HG02798 (cell line): ENCODE measurements around the gene BOK.
"Not testable (repeated sequence)": the region's sequence is repeated elsewhere in the genome, so short reads cannot be mapped to it uniquely, and the experiment has no call there.

Experiments
- ATAC-seq: cut with Tn5 transposase; IDR thresholded peaks from one replicate; pipeline ENCODE4 v1.9.1; 2021; ENCODE audit warnings: mild to moderate bottlenecking; ENCODE audit not compliant: unreplicated experiment, poor library complexity

BOK gene

GRCh38 chr2:241554610-241555322, 3.8 kb upstream of the BOK start:
- no peak for ATAC-seq

DNA sequence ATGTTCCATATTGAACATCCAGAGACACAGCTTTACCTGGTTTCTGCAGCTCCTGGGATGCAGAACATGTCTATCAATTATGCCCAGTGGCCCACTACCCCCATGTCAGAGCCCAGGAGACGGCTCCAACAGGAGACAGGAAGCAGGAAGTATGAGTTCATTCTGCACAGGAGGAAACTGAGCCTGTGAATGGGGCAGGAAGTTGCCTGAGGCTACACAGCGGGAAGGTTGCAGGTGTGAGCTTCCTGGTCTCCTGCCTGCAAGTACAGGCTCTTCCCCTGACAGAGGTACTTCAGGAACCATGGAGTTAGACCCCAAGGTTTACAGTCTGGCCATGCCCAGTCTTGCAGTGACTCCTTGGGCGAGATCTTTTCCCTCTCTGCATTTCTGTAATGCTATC, 2.8 kb upstream of the BOK start:
- no peak for ATAC-seq

DNA sequence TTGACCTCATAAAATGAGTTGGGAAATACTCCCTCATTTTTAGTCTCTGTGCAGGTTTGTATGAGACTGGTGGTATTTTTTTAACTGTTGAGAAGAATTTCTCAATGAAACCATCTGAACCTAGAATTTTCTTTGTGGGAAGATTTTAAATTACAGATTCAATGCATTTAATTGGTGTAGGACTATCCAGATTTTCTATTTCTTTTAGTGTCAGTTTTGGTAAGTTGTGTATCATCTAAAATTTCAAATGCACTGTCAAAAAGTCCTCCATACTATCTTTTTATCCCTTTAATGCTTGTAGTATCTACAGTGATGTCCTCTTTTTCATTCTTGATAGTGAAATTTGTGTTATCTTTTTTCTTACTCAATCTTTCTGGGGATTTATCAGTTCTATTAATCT, 1.8 kb upstream of the BOK start:
- ATAC-seq: no peak

GRCh38 chr2:241559323-241560161, 997 bp downstream of the BOK start:
- no peak for ATAC-seq

GRCh38 chr2:241560162-241560882, 1.8 kb downstream of the BOK start:
- no peak for ATAC-seq

DNA sequence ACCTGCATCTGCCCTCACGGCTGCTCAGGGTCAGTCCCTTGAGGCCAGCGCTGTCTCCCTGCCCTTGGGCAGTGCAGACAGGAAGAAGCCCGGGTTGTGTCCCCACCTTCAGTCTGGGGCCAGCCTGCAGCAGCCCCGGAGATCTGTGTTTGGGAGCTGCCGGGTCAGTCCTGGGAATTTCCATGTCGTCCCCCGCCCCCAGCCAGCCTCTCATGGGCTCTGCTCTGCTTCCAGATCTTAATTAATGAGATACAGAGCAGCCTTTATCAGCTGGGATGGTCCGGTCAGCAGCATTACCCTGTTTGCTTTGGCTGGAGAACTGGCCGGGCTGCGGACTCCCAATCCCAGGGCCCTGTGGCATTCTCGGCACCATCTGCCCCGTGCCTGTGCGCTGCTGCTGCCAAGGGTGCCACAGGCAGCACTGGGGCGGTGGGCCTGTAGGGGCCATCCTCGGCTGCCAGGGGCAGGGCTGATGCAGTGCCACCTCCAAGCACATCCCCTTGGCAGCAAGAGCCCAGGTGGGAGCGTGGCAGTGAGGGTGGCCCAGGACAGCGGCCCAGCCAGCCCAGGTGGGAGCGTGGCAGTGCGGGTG, 2.4 kb downstream of the BOK start:
- ATAC-seq: no peak

- no peak for ATAC-seq
These were observed 3.3 kb downstream of the BOK start for GRCh38 chr2:241561832-241562231.

DNA sequence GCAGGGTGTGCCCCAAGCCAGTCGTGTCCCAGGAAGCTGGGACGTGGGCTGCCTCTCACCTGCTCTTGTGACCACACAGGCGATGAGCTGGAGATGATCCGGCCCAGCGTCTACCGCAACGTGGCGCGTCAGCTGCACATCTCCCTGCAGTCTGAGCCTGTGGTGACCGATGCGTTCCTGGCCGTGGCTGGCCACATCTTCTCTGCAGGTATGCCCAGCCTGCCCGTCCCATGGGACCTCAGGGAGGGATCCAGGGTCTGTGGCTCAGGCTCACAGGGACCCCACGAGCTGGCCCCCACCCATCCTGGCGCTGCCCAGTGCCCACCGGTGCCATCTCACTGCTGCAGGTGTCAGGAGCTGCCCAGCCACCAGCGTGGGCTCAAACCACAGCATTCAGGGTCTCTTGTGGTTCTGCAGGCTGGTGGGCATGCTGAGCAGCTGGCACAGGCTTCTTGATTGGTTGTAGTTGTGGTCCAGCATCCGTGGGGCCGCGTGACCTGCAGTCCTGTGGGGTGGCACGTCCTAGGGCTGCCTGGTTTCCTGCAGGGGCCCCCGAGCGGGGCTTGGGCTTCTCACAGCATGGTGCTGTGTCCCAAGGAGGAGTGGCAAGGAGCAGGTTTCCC, 3.8 kb downstream of the BOK start:
- ATAC-seq: no peak

DNA sequence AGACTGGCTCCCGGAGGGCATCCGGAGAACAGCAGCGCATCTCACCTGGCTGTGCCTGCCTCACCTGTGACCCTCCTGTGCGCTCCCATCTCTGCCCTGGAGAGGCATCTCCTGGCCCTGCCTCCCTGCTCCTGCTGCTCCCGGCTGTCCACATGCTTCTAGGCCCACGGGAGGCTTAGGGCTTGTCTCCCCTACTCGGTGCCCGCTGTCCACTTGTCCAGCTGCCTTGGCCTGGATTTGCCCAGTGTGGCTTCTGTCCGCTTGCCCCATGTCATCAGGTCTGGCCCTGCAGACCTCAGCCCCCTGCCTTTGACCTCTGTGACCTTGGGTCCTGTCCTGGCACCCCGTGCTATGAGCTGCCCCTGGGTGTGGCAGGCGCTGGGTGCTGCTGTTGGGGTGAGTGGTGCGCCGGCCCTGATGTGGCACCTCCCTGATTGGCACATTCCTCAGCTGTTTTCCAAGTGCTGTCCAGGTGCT, 4.5 kb downstream of the BOK start:
- ATAC-seq: no peak

DNA sequence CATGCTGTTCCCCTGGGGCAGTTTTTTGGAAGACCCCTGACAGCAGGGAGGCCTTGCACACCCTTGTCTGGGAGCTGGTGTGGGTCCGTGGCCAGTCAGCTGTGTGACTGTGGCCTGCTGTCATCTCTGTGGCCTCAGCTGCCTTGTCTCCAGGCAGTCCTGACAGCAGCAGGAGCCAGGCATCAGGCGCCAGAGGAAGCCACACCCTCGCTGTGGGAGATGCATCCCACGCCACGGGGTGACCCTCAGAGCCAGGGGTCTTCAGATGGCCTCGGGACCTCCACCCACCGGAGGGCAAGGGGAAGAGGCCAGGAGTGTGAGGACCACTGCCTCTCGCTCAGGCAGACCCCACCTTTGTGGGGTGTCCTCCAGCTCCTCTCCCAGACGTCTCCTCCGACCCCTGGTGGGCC, 5.0 kb downstream of the BOK start:
- ATAC-seq: no peak

DNA sequence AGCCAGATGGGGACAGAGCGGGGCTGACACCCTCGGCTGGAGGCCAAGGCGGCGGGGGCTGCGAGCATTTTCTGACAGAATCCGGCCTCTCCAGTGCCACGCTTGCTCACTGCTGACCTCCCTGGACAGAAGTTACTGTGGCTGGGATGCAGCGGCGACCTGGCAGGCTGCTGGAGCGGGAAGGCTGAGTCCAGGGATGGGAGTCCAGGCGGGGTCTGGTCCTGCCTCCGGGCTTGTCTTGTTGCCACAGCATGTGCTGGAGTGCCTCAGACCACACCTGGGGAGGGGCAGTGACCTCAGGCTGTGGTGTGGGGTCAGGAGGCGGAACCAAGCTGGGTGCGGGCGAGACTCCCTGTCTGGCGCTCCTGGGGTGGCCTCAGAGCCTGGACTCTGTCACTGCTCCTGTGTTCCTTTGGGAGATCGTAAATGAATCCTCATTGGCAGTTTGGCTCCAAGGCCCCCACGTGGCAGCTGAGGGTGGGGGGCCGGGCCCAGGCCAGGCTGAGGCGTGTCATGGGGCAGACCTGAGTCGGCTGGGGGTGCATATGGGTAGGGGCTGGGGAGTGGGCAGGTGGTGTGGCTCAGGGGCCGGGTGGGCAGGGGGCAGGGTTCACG, 5.5 kb downstream of the BOK start:
- no peak for ATAC-seq

DNA sequence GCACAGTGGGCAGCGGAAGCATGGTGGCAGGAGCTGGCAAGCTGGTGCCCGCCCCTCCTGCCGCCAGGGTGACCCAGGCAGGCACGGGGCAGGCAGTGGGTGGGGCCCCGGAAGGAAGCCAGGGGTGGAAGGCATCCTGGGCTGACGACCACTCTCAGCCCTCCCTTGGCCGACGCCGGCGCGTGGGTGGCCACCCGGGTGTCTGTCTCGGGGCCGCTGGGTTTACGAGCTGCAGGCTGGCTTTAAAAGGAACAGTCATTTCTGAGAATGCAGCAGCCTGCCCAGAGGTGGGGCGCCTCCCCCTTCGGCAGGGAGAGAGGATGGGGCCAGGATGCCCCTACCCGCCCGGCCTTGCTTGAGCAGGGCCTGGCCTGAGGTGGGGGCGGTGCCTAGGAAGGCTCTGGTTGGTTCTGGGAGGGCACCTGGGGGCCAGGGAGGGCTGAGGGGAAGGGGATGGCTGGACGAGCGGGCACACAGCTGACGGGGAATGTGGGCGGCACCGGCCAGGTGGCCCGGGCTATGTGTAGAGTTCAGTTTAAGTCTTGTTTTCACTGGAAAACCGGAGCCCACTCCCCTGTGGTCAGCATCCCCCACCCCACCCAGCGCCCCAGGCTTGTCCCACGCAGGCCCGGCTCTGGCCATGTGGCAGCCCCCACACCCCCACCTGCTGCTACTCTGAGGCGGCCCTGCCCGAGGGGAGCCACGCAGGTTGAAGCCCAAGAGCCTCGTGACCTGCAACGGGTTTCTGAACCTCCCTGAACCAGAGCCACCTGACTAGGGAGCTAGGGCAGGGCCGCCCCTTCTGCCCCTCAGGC, 6.3 kb downstream of the BOK start:
- ATAC-seq: no peak

GRCh38 chr2:241565411-241565810, 6.9 kb downstream of the BOK start:
- no peak for ATAC-seq

DNA sequence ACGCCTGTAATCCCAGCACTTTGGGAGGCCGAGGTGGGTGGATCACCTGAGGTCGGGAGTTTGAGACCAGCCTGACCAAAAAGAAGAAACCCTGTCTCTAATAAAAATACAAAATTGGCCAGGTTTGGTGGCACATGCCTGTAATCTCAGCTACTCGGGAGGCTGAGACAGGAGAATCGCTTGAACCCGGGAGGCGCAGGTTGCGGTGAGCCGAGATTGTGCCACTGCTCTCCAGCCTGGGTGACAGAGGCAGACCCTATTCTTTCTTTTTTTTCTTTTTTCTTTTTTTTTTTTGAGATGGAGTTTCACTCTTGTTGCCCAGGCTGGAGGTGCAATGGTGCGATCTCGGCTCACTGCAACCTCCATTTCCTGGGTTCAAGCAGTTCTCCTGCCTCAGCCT, 7.5 kb downstream of the BOK start:
- ATAC-seq: not testable (repeated sequence)

GRCh38 chr2:241566468-241566867, 7.9 kb downstream of the BOK start:
- ATAC-seq: no peak

DNA sequence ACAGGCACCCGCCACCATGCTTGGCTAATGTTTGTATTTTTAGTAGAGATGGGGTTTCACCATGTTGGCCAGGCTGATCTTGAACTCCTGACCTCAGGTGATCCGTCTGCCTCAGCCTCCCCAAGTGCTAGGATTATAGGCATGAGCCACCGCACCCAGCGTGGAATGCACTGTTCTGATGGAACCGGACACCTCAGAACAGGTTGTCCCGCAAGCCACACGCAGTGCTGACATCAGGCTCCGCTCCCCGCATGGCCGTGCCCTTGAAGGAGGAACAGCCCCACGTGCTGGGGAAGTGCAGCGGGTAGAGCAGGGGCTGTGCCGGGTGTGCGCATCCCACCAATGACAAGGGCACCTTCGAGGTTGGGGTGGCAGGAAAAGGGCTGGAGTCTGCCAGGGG, 8.7 kb downstream of the BOK start:
- ATAC-seq: not testable (repeated sequence)

DNA sequence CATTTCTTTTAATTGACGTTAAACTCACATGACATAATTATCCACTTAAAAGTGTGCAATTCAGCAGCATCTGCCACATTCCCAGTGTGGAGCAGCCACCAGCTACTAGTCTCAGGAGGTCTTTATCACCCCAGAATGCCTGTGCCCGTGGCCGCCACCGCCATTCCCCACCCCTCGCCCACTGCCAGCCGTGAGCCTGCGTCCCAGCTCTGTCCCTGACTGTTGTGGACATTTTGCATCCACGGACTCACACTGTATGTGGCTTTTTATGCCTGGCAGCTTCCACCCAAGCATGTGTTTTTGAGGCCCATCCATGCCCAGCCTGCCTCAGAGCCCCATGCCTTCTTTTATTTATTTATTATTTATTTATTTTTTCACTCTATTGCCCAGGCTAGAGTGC, 9.2 kb downstream of the BOK start:
- ATAC-seq: no peak

DNA sequence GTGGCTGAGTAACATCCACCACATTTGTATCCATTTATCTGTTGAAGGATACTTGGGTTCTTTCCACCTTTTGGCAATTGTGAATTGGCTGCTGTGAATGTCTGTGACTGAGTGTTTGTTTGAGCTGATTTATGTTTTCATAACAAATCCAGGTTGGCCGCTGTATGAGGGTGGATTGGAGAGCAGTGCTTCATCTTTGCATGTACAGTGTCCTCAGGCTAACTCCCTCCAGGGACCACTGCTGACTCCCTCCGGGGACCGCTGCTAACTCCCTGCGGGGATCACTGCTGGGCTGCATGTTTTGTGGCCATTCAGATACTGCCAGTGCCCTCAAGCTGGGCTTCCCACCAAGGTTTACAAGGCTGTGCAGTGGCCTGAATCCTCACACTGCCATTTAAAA, 10.2 kb downstream of the BOK start:
- ATAC-seq: no peak

GRCh38 chr2:241569831-241570281, 11.3 kb downstream of the BOK start:
- ATAC-seq: no peak
